HFFc6 (cell line): ENCODE data around the gene TWSG1. TPM values are rescaled to one million over a fixed set of nuclear protein-coding genes. Genes with fewer than 3 reads are reported as not detected.

Source experiments
- DNase-seq: peaks from one replicate; pipeline ENCODE4 v3.0.0-alpha.2; 2018
- H3K27ac Mint-ChIP-seq: 2 replicates; pipeline ENCODE4 v1.8.0; 2020; ENCODE audit warnings: mild to moderate bottlenecking, mixed read lengths
- H3K27me3 Mint-ChIP-seq: 2 replicates; pipeline ENCODE4 v1.8.0; 2021; ENCODE audit warnings: mild to moderate bottlenecking, moderate library complexity, mixed read lengths; ENCODE audit not compliant: insufficient read depth
- H3K36me3 Mint-ChIP-seq: 2 replicates; pipeline ENCODE4 v1.8.0; 2021; ENCODE audit warnings: low read depth, mixed read lengths
- H3K4me1 Mint-ChIP-seq: 2 replicates; pipeline ENCODE4 v1.8.0; 2020; ENCODE audit warnings: low read depth, mixed read lengths
- H3K4me3 Mint-ChIP-seq: 2 replicates; pipeline ENCODE4 v1.8.0; 2020; ENCODE audit warnings: mild to moderate bottlenecking, moderate library complexity, mixed read lengths
- H3K9me3 Mint-ChIP-seq: 2 replicates; pipeline ENCODE4 v1.8.0; 2020; ENCODE audit warnings: mild to moderate bottlenecking, mixed read lengths
- CTCF ChIP-seq: fragments of 200-600 bp; sonication (generic); IDR thresholded peaks from 2 replicates; pipeline ENCODE4 v1.5.0; 2021; ENCODE audit warnings: antibody characterized with exemption, mild to moderate bottlenecking
- total RNA-seq, 6 experiments: library from RNA; stranded (reverse); fragmentation: NEBNext Ultra II Directional; extraction: Animal tissue kit (Norgen Biotek cat#: 25700); gene quantifications; 2 replicates in 1 of 6; 3 replicates in 5 of 6; pipeline ENCODE4 v1.2.3, GENCODE V29; 2021

TWSG1 gene
- total RNA-seq, 6 experiments from 2014 or later, result 119 to 153 (median 138) TPM

- no peaks in the 10 kb centered on the region for H3K4me1 Mint-ChIP-seq
- no peak for DNase-seq
- H3K27ac Mint-ChIP-seq, result no peak overlapping the region
- H3K9me3 Mint-ChIP-seq, result peaks cover 10% of the 10 kb centered on the region
- no peak for TF ChIP-seq CTCF
- peaks cover 35% of the 10 kb centered on the region for H3K36me3 Mint-ChIP-seq
- no peak overlapping the region for H3K4me3 Mint-ChIP-seq
- H3K27me3 Mint-ChIP-seq, result no peaks in the 10 kb centered on the region; the same call in 1 of the 2 replicates
These were observed 52.3 kb downstream of the TWSG1 start for GRCh38 chr18:9386879-9387278.

GRCh38 chr18:9387891-9388290, 53.3 kb downstream of the TWSG1 start:
- Mint-ChIP-seq H3K4me3 (no peak overlapping the region), H3K27ac (no peak overlapping the region), H3K27me3 (no peaks in the 10 kb centered on the region; the same call in 1 of the 2 replicates), H3K36me3 (peaks cover 42% of the 10 kb centered on the region), H3K4me1 (no peaks in the 10 kb centered on the region), H3K9me3 (peaks cover 10% of the 10 kb centered on the region)
- DNase-seq, result no peak
- TF ChIP-seq CTCF, result no peak

- DNase-seq, result no peak
- peaks cover 10% of the 10 kb centered on the region for H3K9me3 Mint-ChIP-seq
- no peak overlapping the region for H3K27ac Mint-ChIP-seq
- TF ChIP-seq CTCF, result no peak
- no peak overlapping the region for H3K4me3 Mint-ChIP-seq
- H3K36me3 Mint-ChIP-seq, result peaks cover 48% of the 10 kb centered on the region
- no peaks in the 10 kb centered on the region for H3K4me1 Mint-ChIP-seq
- H3K27me3 Mint-ChIP-seq, result no peaks in the 10 kb centered on the region; the same call in 1 of the 2 replicates
These were observed 55.1 kb downstream of the TWSG1 start for GRCh38 chr18:9389706-9390105.

- peak; percentile 27; the same call in 1 of the 2 replicates for TF ChIP-seq CTCF
- Mint-ChIP-seq H3K9me3 (peaks cover 10% of the 10 kb centered on the region), H3K4me3 (no peak overlapping the region), H3K4me1 (no peaks in the 10 kb centered on the region), H3K27ac (no peak overlapping the region), H3K27me3 (no peaks in the 10 kb centered on the region; the same call in 1 of the 2 replicates), H3K36me3 (peaks cover 61% of the 10 kb centered on the region)
- DNase-seq, result no peak
These were observed 58.2 kb downstream of the TWSG1 start for GRCh38 chr18:9392726-9393125.

GRCh38 chr18:9394046-9394445, 59.5 kb downstream of the TWSG1 start:
- Mint-ChIP-seq H3K4me1 (no peaks in the 10 kb centered on the region), H3K27ac (no peak overlapping the region), H3K9me3 (peaks cover 10% of the 10 kb centered on the region), H3K27me3 (no peaks in the 10 kb centered on the region; the same call in 1 of the 2 replicates), H3K36me3 (peaks cover 56% of the 10 kb centered on the region), H3K4me3 (no peak overlapping the region)
- DNase-seq, result no peak
- TF ChIP-seq CTCF, result no peak

- Mint-ChIP-seq H3K4me1 (no peaks in the 10 kb centered on the region), H3K36me3 (peaks cover 26% of the 10 kb centered on the region), H3K27ac (no peak overlapping the region), H3K9me3 (peaks cover 5% of the 10 kb centered on the region; the same call in 1 of the 2 replicates), H3K27me3 (no peaks in the 10 kb centered on the region; the same call in 1 of the 2 replicates), H3K4me3 (no peak overlapping the region)
- DNase-seq, result no peak
- TF ChIP-seq CTCF, result no peak
These were observed 65.6 kb downstream of the TWSG1 start for GRCh38 chr18:9400197-9400596.
